Measurements from ENCODE around the gene LRCH4.

The LRCH4 gene

GRCh38 chr7:100582041-100582579 is 3.8 kb downstream of the LRCH4 start:
- H3K4me3 ChIP-seq (ENCODE audit: control insufficient read depth, low read depth, low read length), result no peak overlapping the region
- DNase-seq (ENCODE audit: low read depth), result no peak
- TF ChIP-seq CTCF (conservative IDR thresholded peaks at IDR 0.05; ENCODE audit: control insufficient read depth, insufficient read depth, low read depth, low read length), result no peak

DNA sequence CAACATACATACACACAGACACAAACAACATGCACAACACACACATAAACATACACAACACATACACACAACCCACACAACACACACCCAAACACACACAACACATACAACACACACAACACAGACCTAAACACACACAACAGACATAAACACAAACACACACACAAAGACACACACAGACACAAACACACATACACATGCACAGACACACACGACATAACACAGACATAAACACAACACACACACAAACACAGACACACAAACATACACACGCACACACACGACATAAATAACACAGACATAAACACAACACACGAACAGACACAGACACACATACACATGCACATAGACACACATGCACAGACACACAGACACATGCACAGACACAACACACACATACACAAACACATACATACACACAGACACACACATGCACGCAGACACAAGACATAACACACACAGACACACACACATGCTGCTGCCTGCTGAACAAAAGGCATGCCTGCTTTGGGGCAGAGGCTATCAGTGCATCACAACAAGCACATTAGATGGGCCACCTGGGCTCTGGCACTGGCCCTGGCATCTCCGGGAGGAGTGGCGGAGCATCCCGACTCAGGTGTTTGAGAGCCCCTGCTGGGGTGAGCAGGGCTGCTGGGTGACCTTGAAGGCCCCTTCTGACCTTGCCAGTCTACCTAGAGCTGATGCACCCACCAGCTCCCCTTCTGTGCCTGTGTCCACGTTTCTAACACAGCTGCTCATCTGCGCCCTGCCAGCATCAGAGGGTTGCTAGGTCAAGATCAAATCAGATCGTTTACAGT is 5.3 kb downstream of the LRCH4 start:
- no peak overlapping the region for H3K4me3 ChIP-seq (ENCODE audit: control insufficient read depth, low read depth, low read length)
- no peak for TF ChIP-seq CTCF (conservative IDR thresholded peaks at IDR 0.05; ENCODE audit: control insufficient read depth, insufficient read depth, low read depth, low read length)
- no peak for DNase-seq (ENCODE audit: low read depth)

DNA sequence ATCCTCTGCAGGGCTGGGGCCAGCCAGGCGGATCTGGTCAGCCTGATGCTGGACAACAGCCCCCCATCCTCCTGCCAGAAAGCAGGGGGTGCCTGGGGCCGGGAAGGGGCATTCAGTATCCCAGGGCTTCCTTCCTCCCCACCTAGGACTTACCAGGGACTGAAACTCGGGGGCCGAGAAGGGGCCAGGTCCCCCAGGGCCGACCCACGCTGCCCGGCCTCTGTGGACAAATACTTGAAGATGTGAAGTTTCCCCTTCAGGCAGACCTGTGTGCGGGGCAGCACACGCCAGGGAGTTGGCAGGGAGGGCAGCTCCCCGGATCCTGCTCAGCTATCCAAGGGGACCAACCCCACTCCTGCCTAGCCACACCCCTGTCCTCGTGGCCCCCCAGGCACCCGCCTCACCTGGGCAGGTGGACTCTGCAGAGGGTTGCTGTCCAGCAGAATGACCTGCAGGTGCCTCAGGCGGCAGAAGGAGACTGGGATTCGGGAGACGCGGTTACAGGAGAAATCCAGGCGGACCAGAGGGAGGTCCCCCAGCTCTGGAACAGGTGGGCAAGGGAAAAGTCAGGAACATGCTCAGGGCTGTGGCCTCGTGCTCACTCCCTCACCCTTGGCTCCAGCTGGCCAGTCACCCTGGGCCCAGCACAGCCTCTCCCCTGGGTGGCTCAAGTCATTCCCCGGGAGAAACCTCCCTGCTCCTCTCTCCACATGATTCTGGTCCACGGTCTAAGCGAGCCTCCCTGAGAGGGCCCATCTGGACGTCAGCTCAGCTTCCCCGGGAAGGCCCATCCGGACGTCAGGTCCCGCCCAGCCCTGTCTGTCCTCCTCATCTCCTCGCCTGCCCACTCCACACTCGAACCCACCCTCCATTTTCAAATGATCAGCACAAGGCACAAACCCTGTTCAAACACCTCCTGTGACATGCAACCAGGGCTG is 7.4 kb downstream of the LRCH4 start:
- no peak overlapping the region for H3K4me3 ChIP-seq (ENCODE audit: control insufficient read depth, low read depth, low read length)
- TF ChIP-seq CTCF (conservative IDR thresholded peaks at IDR 0.05; ENCODE audit: control insufficient read depth, insufficient read depth, low read depth, low read length), result no peak
- DNase-seq (ENCODE audit: low read depth), result no peak

GRCh38 chr7:100577507-100577906 is 8.4 kb downstream of the LRCH4 start:
- DNase-seq (ENCODE audit: low read depth), result no peak
- TF ChIP-seq CTCF (conservative IDR thresholded peaks at IDR 0.05; ENCODE audit: control insufficient read depth, insufficient read depth, low read depth, low read length), result no peak
- H3K4me3 ChIP-seq (ENCODE audit: control insufficient read depth, low read depth, low read length), result no peak overlapping the region

GRCh38 chr7:100577103-100577502 is 8.8 kb downstream of the LRCH4 start:
- TF ChIP-seq CTCF (conservative IDR thresholded peaks at IDR 0.05; ENCODE audit: control insufficient read depth, insufficient read depth, low read depth, low read length), result no peak
- DNase-seq (ENCODE audit: low read depth), result no peak
- H3K4me3 ChIP-seq (ENCODE audit: control insufficient read depth, low read depth, low read length), result no peak overlapping the region

DNA sequence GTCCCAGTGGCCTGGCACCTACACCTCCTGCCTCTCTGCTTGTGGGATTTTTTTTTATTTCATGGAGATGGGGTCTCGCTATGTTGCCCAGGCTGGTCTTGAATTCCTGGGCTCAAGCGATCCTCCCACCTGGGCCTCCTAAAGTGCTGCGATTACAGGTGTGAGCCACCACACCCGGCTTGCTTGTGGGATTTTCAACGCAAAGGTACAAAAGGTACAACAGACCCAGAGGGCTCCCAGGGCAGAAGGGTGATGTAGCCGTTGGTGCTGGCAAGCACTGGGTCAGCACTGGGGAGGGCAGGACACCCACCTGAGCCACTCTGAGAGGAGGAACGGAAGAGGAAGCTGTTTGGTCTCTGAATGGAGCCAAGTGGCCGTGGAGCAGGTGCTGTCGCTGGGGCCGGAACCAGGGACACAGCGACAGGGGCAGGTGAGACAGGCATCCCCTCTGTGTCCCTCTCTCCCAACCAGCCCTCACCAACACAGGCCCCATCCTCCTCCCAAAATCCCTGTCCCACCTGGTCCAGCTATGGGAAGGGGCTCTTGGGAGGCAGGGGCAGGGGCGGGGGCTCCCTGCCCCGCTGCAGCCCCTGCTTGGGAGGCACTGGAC is 9.4 kb downstream of the LRCH4 start:
- H3K4me3 ChIP-seq (ENCODE audit: control insufficient read depth, low read depth, low read length), result no peak overlapping the region
- no peak for DNase-seq (ENCODE audit: low read depth)
- no peak for TF ChIP-seq CTCF (conservative IDR thresholded peaks at IDR 0.05; ENCODE audit: control insufficient read depth, insufficient read depth, low read depth, low read length)

All from fibroblast of mammary gland (primary cell).